NCI-H2029 (cell line): ENCODE data around the gene MATN1.
A peak's percentile ranks its signal among the peaks of the same experiment; 100 is the strongest.
"Not testable (repeated sequence)": the region's sequence is repeated elsewhere in the genome, so short reads cannot be mapped to it uniquely, and the experiment has no call there.

ENCODE experiments used
- DNase-seq: peaks from one replicate; lab custom pipeline; 2025; lab: John Stamatoyannopoulos, UW

The MATN1 gene

DNA sequence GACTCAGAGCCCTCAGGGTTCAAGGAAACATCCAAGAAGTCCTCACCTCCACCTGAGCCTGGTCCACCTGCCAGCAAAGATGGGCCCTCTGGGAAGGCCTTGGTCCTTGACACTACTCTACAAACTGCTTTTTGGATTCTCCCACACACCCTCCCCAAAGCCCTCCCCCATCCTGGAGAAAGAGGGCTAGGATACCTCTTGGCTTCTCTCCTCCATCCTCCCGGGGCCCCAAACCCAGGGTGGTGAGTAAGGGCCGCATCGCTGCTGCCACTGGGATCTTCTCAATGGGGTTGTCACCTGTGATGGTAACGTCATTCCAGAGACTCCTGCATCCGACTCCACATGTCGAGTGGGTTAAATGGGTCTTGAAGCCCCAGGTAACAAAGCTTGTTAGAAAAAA is 26.6 kb downstream of the MATN1 start:
- no peak for DNase-seq

DNA sequence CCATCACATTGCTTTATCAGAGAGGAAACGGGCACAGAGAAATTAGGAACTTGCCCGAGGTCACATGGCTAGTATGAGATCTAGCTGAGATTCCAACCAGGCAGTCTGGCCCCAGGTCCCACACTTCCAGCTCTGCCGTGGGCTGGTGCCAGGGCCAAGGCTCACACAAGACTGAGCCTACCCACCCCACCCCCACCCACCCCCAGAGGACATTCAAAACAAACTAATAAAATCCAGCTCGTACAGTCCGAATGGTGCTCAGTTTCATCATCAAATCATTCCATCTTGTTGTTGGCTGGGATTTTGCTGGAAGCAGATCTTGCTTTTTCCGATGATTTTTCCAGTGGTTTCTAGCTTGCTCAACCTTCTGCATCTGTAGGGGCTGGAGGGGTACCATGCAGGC is 27.9 kb downstream of the MATN1 start:
- DNase-seq, result no peak

DNA sequence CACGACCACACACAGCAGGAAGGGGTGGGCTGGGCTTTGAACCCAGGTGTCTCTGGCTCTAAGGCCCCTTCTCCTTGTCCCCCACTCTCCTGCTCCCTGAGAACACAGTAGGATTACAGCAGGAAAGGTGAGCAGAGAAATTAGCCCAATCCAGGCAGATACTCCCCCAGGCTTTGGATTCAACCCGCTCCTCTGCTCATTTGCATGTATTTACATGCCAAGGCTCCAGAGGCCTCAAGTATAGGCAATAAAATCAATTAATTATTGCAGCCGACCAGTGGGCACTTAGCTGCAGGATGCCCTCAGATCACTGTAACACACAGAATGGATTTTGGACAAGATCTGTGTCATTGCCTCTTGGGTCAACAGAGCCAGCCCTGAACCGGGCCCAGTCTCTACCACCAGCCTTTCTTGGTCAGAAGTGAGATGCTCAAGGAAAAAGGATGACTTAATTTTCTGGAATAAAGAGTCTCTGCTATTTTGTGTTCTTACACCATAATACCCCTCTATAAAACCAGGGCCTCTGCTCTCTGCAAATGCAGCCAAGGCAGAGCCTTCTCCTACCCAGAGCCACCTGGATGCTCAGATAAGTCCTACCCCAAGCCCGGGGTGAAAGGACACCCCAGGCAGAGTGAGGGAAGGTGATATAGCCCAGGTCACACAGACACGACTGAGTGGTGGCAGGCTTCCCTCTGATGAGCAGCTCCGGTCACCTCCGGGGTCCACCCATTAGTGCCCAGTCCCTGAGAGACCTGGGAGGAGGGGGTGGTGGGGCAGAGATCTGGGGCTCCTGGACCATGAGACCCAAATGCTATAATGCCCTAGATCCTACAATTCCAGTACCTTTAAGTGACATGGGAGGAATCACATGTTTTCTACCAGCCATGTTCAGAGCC is 28.9 kb downstream of the MATN1 start:
- DNase-seq, result no peak

DNA sequence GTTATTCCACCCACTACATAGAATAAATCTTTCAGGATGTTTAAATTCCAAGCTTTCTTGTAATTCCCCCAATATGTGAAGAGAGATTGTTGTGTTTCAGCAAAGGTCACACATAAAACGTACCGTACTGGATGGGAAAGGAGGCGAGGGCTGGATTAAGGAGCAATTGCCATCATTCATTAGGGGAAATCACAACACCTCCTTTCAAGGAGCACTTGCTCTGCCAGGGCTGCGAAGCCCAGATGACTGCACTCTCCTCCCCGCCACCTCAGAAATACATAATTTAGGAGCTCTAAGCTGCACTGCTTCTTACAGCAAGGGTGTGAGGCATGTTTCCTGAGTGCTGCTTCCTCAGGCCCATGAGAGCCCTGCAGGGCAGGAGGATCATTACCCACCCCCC is 29.6 kb downstream of the MATN1 start:
- no peak for DNase-seq

DNA sequence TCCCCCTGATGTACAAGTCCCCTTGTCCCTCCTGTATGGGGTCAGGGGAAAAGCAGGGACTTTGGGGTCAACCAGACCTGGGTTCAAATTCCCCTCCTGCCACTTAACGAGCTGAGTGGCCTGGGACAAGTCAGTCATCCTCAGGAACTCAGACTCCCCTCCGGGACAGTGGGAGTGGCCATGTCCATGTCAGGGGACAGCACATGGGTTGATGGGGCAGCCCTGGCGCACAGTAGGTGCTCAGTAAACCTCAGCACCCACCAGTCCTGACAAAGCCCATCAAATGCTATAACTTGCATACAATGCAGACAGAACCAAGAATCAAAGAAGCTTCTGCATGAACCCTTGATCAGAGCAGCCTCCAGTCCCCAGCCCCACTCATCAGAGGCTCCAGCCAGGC is 30.0 kb downstream of the MATN1 start:
- DNase-seq, result no peak

DNA sequence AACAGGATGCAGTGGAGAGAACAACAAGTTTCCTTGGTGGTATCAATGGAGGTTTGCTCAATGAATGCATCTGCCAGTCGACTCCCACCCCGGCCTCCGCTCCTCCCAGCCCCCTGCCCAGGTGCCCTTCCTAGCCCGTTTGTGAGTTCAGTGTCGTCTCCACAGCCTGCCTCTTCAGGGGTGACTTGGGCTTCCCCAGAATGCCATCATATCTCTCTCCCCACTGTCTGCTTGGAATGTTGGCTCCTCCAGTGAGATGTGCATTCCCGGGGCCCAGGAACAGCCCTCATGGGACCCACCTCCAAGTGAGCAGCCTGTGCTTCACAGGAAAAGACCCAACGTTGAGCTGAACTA is 30.5 kb downstream of the MATN1 start:
- no peak for DNase-seq

DNA sequence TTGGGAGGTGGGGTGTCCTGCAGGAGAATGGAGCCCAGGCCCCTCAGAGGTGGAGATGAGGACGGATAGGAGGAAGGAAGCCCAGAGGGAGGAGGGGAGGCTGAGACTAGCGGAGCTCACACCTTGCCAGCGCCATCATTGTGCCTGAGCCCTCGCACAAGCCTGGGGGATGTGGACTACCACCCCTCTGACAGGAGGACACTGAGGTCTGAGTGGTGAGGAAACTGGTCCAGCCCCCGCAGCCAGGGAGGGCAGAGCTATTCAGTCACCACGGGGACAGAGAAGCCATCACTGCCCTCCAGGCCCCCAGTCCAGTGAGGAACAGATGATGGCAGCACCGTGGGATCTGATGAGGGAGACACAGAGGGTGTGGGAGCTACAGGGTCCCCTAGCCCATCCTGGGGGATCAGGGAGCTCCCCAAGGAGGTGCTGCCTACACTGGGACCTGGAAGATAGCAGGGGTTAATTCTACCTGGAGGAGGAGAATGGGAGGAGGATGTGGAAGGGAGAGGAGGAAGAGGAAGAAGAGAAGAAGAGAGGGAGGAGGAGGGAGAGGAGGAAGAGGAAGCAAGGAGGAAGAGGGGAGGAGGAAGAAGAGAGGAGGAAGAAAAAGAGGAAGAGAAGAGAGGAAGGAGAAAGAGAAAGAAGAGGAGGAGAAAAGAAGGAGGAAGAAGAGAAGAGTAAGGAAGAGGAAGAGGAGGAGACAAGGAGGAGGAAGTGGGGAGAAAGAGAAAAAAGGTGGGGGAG is 31.0 kb downstream of the MATN1 start:
- DNase-seq, result no peak

DNA sequence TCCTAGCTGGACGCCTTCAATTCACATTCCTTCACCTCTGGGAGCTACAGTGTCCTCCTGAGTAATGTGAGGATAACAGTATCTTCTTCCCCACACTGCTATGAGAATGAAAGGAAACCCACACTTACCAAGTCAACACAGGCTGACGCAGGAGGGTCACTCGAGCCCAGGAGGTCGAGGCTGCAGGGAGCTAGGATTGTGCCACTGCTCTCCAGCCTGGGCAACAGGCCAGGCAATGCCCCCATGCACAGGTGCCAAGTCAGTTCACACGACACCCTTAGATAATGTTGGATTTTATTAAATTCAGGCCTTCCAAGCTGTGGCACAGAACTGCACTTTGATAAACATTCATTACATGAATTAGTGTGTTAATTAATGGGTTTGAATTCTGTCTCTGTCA is 31.9 kb downstream of the MATN1 start:
- no peak for DNase-seq

DNA sequence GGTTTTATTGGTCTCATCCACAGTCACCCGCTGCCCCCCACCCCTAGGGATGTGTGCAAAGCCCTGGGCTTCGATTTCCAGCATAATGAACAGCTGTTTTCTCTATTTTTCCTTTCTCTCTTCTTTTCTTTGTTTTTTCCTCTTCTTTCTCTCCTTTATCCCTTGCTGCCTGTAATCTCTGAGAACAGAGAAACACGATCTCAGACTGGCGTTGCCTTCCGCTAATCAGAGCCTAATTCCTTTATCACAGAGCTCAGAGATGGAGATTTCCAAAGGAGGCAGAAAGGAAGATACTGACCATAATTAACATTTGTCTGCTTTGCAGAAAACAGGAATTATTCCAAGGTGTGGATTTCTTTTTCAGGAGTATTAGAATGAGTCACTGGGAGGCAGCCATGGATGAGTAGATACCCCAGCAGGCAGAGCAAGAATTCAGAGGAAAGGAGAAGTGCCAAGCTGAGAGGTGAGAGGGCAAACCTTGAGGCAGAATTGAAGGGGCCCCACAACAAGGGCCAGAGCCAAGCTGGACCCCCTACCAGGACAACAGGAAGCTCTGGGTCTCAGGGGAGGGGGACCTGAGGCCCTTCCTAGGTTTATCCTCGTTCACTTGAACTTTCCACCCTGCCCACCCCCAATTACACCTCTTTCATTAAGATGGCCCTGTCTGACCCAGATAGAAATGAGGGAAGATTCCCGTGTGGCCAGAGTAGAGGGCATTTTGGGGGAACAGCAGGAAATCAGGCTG is 33.3 kb downstream of the MATN1 start:
- no peak for DNase-seq

DNA sequence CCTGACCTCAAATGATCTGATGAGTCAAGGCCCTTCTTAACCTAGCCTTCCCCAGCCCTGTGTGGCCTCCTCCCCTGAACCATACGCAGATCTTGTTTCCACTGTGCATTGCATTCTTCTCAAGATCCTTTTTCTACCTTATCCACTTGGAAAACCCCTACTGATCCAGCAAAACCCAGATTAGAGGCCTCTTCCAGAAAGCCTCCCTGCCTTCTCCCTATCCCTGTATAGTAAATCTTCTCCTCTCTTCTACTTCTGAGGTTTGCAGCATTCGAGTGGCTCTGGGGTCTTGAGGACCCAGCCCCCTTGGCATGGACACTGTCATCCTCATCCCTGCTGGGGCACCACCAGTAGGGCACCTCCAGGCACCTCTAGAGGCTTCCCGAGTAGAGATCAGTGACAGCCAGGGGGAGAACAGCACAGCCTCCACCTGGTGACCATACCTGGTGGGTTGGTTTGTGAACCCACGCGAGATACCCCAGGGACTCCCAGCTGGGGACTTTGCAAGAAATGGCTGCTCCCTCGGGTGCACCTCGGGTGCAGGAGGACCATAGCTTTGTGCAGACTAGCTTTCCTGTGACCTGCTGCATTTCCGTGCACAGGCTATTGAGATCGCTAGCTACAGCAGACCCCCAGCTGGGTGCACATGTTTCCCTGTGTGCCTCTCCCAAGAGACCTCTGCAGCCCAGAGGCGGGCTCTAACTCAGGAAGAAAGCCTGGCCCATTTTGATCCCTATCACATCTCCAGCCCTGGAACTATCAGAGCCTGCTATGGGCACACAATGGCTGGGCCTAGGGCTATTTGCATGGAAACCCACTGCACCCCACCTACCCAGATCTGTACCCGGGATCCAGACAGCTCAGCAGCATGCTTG is 34.2 kb downstream of the MATN1 start:
- DNase-seq, result no peak

DNA sequence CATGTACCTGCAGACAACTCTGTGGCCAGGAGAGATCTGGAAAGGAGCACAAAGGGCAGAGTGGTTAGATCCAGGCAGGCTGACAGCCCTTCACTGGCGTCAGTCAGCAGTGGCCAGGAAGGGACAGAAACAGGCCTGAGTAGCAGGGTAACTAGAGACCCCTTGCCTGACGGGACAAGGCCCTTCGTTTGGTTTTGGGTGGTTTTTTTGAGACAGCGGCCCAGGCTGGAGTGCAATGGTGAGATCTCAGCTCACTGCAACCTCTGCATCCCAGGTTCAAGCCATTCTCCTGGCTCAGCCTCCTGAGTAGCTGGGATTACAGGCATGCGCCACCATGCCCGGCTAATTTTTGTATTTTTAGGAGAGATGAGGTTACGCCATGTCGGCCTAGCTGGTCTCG is 34.9 kb downstream of the MATN1 start:
- DNase-seq, result not testable (repeated sequence)

DNA sequence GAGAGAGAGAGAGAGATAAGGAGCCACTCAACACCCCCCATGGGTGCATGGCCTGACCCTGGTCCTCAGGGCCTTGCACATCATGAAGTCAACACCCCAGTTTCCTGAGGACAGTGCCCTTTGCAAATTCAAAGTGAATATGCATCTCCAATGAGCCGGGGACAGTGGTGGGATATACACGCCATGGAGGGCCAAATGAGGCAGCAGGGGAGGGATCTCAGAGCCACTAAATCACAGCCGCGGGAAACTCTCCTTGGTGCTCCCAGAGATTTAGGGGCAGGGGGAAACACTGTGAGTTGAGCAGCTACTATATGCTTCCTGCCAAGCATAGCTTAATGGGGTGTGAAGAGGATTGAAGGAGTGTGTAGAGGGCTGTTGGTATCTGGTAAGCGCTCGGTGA is 35.5 kb downstream of the MATN1 start:
- DNase-seq, result no peak

DNA sequence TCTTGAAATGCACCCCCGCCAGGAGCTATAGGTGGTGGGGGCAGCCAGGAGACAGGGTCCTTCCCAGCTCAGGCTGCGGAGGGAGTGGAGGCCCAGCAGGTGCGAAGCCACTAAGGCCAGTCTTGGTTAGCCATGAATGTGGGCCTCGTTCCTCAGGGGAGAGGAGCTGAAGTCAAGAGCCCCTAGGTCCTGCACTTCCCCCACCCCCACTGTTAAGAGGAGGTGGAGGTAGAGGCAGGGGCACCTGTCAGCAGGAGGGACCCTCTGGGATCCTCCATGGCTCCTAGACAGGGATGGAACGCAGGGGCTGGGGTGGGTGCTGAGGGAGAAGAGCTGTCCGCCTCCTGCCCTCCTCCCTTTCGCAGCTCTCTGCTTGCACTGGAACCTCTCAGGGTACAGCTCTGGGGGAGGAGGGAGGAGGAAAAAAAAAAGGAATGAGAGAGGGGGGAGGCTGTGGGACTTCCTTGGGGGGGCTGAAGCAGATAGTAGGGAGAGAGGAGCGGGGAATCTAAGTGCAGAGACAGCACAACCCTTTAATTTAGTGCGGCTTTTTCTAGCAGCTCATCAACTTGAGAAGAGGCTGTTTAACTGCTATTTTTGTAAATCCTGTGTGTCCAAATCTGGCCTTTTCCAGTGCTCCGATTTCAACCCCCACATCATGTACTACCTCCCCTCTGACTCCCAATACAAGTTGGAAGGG is 37.0 kb downstream of the MATN1 start:
- no peak for DNase-seq

DNA sequence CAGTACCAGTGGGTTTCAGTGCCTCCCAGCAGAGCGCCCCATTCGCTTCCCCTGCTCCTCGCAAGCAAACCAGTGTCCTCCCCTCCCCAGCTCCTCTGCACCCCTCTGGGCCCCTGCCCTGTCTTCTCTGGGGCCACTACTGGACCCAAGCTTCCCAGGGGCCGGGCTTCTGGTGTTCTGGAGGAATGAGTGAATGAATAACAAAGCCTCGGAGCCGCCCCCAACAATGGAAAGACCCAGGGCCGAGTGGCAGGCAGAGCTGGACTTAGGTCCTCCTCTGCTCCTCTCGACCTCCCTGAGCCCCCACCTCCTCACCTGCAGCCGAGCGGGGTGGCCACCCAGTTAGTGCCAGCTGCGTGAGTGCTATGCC is 37.6 kb downstream of the MATN1 start:
- no peak for DNase-seq

DNA sequence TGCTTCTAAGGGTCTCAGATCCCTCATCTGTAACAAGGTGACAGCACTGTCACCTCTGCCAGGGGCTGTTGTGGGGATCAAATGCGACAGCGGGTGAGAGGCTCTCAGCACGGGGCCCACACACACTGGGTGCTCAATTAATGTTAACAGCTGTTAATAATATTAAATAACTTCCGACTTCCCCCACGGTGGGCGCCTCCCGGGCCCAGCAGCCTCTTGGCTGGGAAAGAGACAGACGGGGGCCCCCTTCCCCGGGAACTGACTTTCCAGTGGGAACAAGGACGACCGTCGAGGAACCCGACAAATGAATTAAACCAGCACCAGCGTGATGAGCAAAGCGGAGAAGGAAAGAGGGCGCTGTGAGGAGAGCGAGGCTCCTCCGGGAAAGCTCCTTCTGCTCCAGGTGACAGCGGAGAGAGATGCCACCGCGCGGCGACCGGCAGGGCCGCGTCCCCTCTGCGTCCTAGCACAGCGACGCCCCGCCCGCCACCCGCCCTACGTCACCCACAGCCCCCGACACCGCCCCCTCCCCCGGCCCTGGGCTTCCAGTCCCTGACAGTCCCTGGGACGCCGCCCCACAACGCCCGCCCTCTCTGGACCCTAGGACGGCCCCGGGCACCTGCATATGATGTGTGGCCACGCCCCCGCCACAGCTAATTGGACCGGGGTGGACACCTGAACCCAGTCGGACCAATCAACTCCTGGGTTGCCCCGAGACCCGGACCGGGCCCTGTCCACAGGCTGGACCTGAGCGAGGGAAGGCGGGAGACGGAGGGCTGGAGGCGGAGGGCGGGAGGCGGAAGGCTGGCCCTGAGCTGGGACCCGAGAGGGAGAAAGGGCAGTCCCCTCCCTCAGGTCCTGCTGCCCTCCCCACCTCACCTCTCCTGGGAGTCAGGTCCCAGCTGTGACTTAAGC is 38.2 kb downstream of the MATN1 start:
- peak; percentile 93 for DNase-seq

DNA sequence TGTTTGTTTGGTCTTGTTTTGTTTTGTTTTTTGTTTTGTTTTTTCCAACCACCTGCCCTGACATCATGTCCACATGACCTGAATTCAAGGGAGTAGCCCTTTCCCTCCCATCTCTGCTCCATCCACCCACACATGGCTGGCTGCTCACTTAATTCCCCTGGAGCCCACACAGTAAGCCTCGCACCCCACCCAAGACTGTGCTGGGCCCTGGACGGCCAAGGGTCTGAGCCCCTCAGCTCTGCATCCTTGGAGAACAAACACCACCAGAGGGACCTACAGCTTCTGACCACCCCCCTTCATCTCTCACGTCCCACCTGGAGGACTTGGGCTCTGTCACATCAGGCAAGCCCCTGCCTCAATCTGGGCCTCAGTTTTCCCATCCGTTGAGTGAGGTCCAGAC is 39.1 kb downstream of the MATN1 start:
- DNase-seq, result no peak

DNA sequence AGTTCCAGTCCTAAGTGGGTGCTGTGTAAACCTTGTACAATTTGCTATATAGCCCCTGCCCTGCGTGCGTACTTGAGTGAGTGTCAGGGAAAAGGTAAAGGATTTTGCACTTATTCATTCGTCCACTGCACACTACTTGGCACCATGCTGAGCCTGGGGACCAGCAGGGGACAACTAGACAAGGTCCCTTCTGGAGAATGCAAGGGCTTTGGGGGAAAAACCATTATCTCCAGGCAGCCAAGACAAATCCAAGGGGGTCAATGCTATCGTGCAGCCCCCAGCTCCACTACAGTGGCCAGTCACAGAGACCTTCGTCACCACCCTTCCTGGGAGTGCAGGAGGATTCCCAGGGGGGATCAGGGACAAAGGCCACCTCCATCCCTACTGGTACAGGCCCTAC is 39.7 kb downstream of the MATN1 start:
- DNase-seq, result no peak

DNA sequence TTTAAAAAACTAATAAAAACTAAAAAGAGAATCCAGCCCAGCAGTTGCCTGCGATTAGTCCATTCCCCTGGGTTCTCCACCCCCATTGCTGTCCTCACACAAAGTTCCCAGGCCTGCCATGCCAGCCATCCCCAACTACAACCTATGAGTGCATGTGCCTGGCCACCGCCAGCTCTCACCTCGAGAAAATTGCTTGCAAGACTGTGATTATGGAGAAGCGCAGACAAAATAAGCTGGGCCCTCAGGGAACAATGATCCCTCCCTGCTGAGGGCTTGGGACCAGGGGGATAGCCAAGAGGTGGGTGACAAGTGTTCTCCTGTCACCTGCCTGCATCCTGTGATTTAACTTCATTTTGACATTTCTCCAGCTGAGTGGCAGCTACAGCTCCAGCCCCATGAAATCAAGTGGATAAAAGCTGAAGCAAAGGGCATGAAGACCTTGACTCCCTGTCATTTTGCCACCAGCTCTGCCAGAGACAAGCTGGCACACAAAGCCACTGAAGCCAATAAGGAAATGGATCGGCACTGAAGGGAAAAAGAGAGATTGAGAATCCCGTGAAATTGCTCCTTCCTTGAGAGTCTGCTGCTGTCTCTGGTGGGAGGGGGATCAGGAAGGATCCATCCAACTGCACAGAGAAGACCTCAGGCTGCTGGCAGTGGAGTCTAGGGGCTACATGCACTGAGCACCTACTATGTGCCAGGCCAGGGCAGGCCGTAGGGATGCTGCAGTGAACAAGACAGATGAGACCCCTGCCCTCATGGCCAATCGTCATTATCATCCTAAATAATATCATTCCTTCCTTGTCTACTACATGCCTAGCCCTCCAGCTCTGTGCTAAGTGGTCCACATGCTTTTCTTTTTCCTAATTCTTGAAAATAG is 40.7 kb downstream of the MATN1 start:
- DNase-seq, result no peak

DNA sequence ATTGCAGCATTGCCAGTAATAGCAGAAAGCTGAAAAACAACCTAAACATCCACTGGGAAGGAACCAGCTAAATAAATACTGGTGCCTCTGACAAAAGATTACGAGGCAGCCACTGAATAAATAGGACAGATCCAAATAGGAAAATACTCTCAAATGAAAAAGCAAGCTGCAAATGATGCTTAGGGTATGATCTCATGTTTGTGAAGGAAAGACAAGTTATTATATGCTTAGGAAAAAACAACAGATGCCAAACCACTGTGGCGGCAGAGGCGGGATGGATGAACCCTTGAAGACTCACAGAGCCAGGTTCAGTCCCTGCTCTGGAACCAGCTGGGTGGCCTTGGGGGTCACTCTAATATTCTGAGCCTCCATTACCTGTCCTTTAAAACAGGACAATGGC is 41.6 kb downstream of the MATN1 start:
- DNase-seq, result peak; percentile 59
